T-helper 9 cell (primary cell): Measurements from ENCODE around the gene EXTL1.

Source experiments
- DNase-seq: peaks from one replicate; pipeline ENCODE4 v3.0.0-alpha.2; 2020

Gene EXTL1

GRCh38 chr1:26044971-26045721 is 23.6 kb downstream of the EXTL1 start:
- no peak for DNase-seq

- no peak for DNase-seq
Observed at GRCh38 chr1:26045722-26046245, 24.2 kb downstream of the EXTL1 start, which contains the start of gene SLC30A2. SLC30A2 (minus strand) TSS chr1:26046118; CDS start chr1:26045896, 222 bp downstream.

GRCh38 chr1:26046246-26047095 is 24.9 kb downstream of the EXTL1 start:
- DNase-seq, result no peak

- no peak for DNase-seq
Observed at GRCh38 chr1:26047278-26047874, 25.8 kb downstream of the EXTL1 start.

- no peak for DNase-seq
Observed at GRCh38 chr1:26049531-26050247, 28.1 kb downstream of the EXTL1 start.

- DNase-seq, result no peak
Observed at GRCh38 chr1:26050248-26050640, 28.7 kb downstream of the EXTL1 start.

- no peak for DNase-seq
Observed at GRCh38 chr1:26053718-26054560, 32.4 kb downstream of the EXTL1 start.

GRCh38 chr1:26055041-26055440 is 33.5 kb downstream of the EXTL1 start:
- no peak for DNase-seq

- no peak for DNase-seq
Observed at GRCh38 chr1:26057189-26057588, 35.6 kb downstream of the EXTL1 start.

GRCh38 chr1:26058052-26058595 is 36.5 kb downstream of the EXTL1 start:
- DNase-seq, result no peak

- DNase-seq, result no peak
Observed at GRCh38 chr1:26059906-26060305, 38.3 kb downstream of the EXTL1 start.

- no peak for DNase-seq
Observed at GRCh38 chr1:26060832-26061574, 39.4 kb downstream of the EXTL1 start.

- DNase-seq, result no peak
Observed at GRCh38 chr1:26064553-26064952, 43.0 kb downstream of the EXTL1 start.

GRCh38 chr1:26066160-26066559 is 44.6 kb downstream of the EXTL1 start:
- no peak for DNase-seq

GRCh38 chr1:26066857-26067256 is 45.3 kb downstream of the EXTL1 start:
- no peak for DNase-seq

- no peak for DNase-seq
Observed at GRCh38 chr1:26067432-26067911, 45.9 kb downstream of the EXTL1 start, which contains the start of gene TRIM63. TRIM63 (minus strand) TSS chr1:26067630; CDS start chr1:26067494, 136 bp downstream.

GRCh38 chr1:26069941-26070295 is 48.3 kb downstream of the EXTL1 start:
- DNase-seq, result no peak

- no peak for DNase-seq
Observed at GRCh38 chr1:26070296-26070962, 48.9 kb downstream of the EXTL1 start.

- no peak for DNase-seq
Observed at GRCh38 chr1:26070963-26071342, 49.4 kb downstream of the EXTL1 start.

GRCh38 chr1:26072305-26072704 is 50.7 kb downstream of the EXTL1 start:
- no peak for DNase-seq
